ENCODE results near the gene ALDH3A1.

Gene ALDH3A1

GRCh38 chr17:19716108-19717030 lies 31.7 kb downstream of the ALDH3A1 start, which contains the start of gene SLC47A2:
Gene SLC47A2 (minus strand): TSS chr17:19716584. CDS start chr17:19716555, 29 bp downstream.
- H3K27me3 ChIP-seq (ENCODE audit: control insufficient read depth, insufficient read depth, low read length), result no peaks in the 10 kb centered on the region

GRCh38 chr17:19714542-19715411 lies 33.3 kb downstream of the ALDH3A1 start:
- no peak overlapping the region for H3K4me3 ChIP-seq (ENCODE audit: low read depth, low read length)
- no peaks in the 10 kb centered on the region for H3K36me3 ChIP-seq (ENCODE audit: control insufficient read depth, insufficient read depth, low read length)
- H3K9me3 ChIP-seq (ENCODE audit: control insufficient read depth, insufficient read depth, low read depth, low read length), result no peaks in the 10 kb centered on the region
- peaks cover 16% of the 10 kb centered on the region; the same call in 1 of the 2 replicates for H3K4me1 ChIP-seq (ENCODE audit: control insufficient read depth, insufficient read depth, low read length)
- no peaks in the 10 kb centered on the region for H3K27me3 ChIP-seq (ENCODE audit: control insufficient read depth, insufficient read depth, low read length)
- no peak overlapping the region for H3K9ac ChIP-seq (ENCODE audit: low read length)
- no peak overlapping the region for H3K27ac ChIP-seq (ENCODE audit: low read depth, low read length)

More at GRCh38 chr17:19716108-19717030, 31.7 kb downstream of the ALDH3A1 start, which contains the start of gene SLC47A2:
- Histone ChIP-seq H3K4me1 (ENCODE audit: control insufficient read depth, insufficient read depth, low read length) (peaks cover 16% of the 10 kb centered on the region; the same call in 1 of the 2 replicates), H3K36me3 (ENCODE audit: control insufficient read depth, insufficient read depth, low read length) (no peaks in the 10 kb centered on the region), H3K27ac (ENCODE audit: low read depth, low read length) (no peak within 1 kb of the TSS), H3K9ac (ENCODE audit: low read length) (no peak within 1 kb of the TSS), H3K9me3 (ENCODE audit: control insufficient read depth, insufficient read depth, low read depth, low read length) (no peaks in the 10 kb centered on the region), H3K4me3 (ENCODE audit: low read depth, low read length) (no peak within 1 kb of the TSS)

GRCh38 chr17:19713901-19714361 lies 34.2 kb downstream of the ALDH3A1 start:
- no peaks in the 10 kb centered on the region for H3K27me3 ChIP-seq (ENCODE audit: control insufficient read depth, insufficient read depth, low read length)
- no peaks in the 10 kb centered on the region for H3K9me3 ChIP-seq (ENCODE audit: control insufficient read depth, insufficient read depth, low read depth, low read length)
- H3K27ac ChIP-seq (ENCODE audit: low read depth, low read length), result no peak overlapping the region
- peaks cover 16% of the 10 kb centered on the region; the same call in 1 of the 2 replicates for H3K4me1 ChIP-seq (ENCODE audit: control insufficient read depth, insufficient read depth, low read length)
- no peak overlapping the region for H3K9ac ChIP-seq (ENCODE audit: low read length)
- no peak overlapping the region for H3K4me3 ChIP-seq (ENCODE audit: low read depth, low read length)
- H3K36me3 ChIP-seq (ENCODE audit: control insufficient read depth, insufficient read depth, low read length), result no peaks in the 10 kb centered on the region

GRCh38 chr17:19713462-19713861 lies 34.6 kb downstream of the ALDH3A1 start:
- no peak overlapping the region for H3K27ac ChIP-seq (ENCODE audit: low read depth, low read length)
- H3K9ac ChIP-seq (ENCODE audit: low read length), result no peak overlapping the region

GRCh38 chr17:19712436-19713004 lies 35.6 kb downstream of the ALDH3A1 start:
- Histone ChIP-seq H3K36me3 (ENCODE audit: control insufficient read depth, insufficient read depth, low read length) (no peaks in the 10 kb centered on the region), H3K27ac (ENCODE audit: low read depth, low read length) (no peak overlapping the region), H3K27me3 (ENCODE audit: control insufficient read depth, insufficient read depth, low read length) (no peaks in the 10 kb centered on the region), H3K4me3 (ENCODE audit: low read depth, low read length) (no peak overlapping the region), H3K9ac (ENCODE audit: low read length) (no peak overlapping the region), H3K9me3 (ENCODE audit: control insufficient read depth, insufficient read depth, low read depth, low read length) (no peaks in the 10 kb centered on the region), H3K4me1 (ENCODE audit: control insufficient read depth, insufficient read depth, low read length) (peaks cover 6% of the 10 kb centered on the region; the same call in 1 of the 2 replicates)

More at GRCh38 chr17:19713462-19713861, 34.6 kb downstream of the ALDH3A1 start:
- Histone ChIP-seq H3K27me3 (ENCODE audit: control insufficient read depth, insufficient read depth, low read length) (no peaks in the 10 kb centered on the region), H3K4me3 (ENCODE audit: low read depth, low read length) (no peak overlapping the region), H3K9me3 (ENCODE audit: control insufficient read depth, insufficient read depth, low read depth, low read length) (no peaks in the 10 kb centered on the region), H3K36me3 (ENCODE audit: control insufficient read depth, insufficient read depth, low read length) (no peaks in the 10 kb centered on the region), H3K4me1 (ENCODE audit: control insufficient read depth, insufficient read depth, low read length) (peaks cover 14% of the 10 kb centered on the region; the same call in 1 of the 2 replicates)

- Histone ChIP-seq H3K9me3 (ENCODE audit: control insufficient read depth, insufficient read depth, low read depth, low read length) (no peaks in the 10 kb centered on the region), H3K36me3 (ENCODE audit: control insufficient read depth, insufficient read depth, low read length) (no peaks in the 10 kb centered on the region), H3K27me3 (ENCODE audit: control insufficient read depth, insufficient read depth, low read length) (no peaks in the 10 kb centered on the region), H3K9ac (ENCODE audit: low read length) (no peak overlapping the region), H3K4me3 (ENCODE audit: low read depth, low read length) (no peak overlapping the region), H3K4me1 (ENCODE audit: control insufficient read depth, insufficient read depth, low read length) (peaks cover 17% of the 10 kb centered on the region), H3K27ac (ENCODE audit: low read depth, low read length) (no peak overlapping the region)
Observed at GRCh38 chr17:19709841-19710240, 38.3 kb downstream of the ALDH3A1 start.

GRCh38 chr17:19708431-19709175 lies 39.5 kb downstream of the ALDH3A1 start:
- Histone ChIP-seq H3K9me3 (ENCODE audit: control insufficient read depth, insufficient read depth, low read depth, low read length) (no peaks in the 10 kb centered on the region), H3K9ac (ENCODE audit: low read length) (no peak overlapping the region), H3K4me1 (ENCODE audit: control insufficient read depth, insufficient read depth, low read length) (peaks cover 27% of the 10 kb centered on the region), H3K27me3 (ENCODE audit: control insufficient read depth, insufficient read depth, low read length) (no peaks in the 10 kb centered on the region), H3K36me3 (ENCODE audit: control insufficient read depth, insufficient read depth, low read length) (no peaks in the 10 kb centered on the region), H3K4me3 (ENCODE audit: low read depth, low read length) (no peak overlapping the region), H3K27ac (ENCODE audit: low read depth, low read length) (no peak overlapping the region)

- H3K9me3 ChIP-seq (ENCODE audit: control insufficient read depth, insufficient read depth, low read depth, low read length), result no peaks in the 10 kb centered on the region
- H3K27ac ChIP-seq (ENCODE audit: low read depth, low read length), result no peak overlapping the region
- H3K27me3 ChIP-seq (ENCODE audit: control insufficient read depth, insufficient read depth, low read length), result no peaks in the 10 kb centered on the region
- no peaks in the 10 kb centered on the region for H3K36me3 ChIP-seq (ENCODE audit: control insufficient read depth, insufficient read depth, low read length)
- H3K4me3 ChIP-seq (ENCODE audit: low read depth, low read length), result no peak overlapping the region
- no peak overlapping the region for H3K9ac ChIP-seq (ENCODE audit: low read length)
- peaks cover 35% of the 10 kb centered on the region for H3K4me1 ChIP-seq (ENCODE audit: control insufficient read depth, insufficient read depth, low read length)
Observed at GRCh38 chr17:19707728-19708221, 40.3 kb downstream of the ALDH3A1 start.

GRCh38 chr17:19706791-19707727 lies 41.0 kb downstream of the ALDH3A1 start:
- Histone ChIP-seq H3K4me3 (ENCODE audit: low read depth, low read length) (no peak overlapping the region), H3K4me1 (ENCODE audit: control insufficient read depth, insufficient read depth, low read length) (peaks cover 33% of the 10 kb centered on the region), H3K27ac (ENCODE audit: low read depth, low read length) (no peak overlapping the region), H3K36me3 (ENCODE audit: control insufficient read depth, insufficient read depth, low read length) (no peaks in the 10 kb centered on the region), H3K9me3 (ENCODE audit: control insufficient read depth, insufficient read depth, low read depth, low read length) (no peaks in the 10 kb centered on the region), H3K27me3 (ENCODE audit: control insufficient read depth, insufficient read depth, low read length) (no peaks in the 10 kb centered on the region), H3K9ac (ENCODE audit: low read length) (no peak overlapping the region)
